B cell (primary cell): ENCODE data around the gene FBLN2. TPM values are rescaled to one million over a fixed set of nuclear protein-coding genes. Genes with fewer than 3 reads are reported as not detected.

Experiments used
- ATAC-seq: fragments of 200-7000 bp; cut with Tn5 transposase; one replicate; pipeline ENCODE4 v1.10.0; 2021; ENCODE audit warnings: low read depth, mild to moderate bottlenecking, moderate number of reproducible peaks, moderate library complexity
- CTCF ChIA-PET: fragments of 350-600 bp; sonication (Branson Sonifier 250); formaldehyde crosslinking; loops from one replicate; lab custom pipeline; 2021; ENCODE audit warnings: antibody characterized with exemption, inconsistent platforms; lab: Charles Lee
- POLR2A ChIA-PET: fragments of 350-600 bp; sonication (Branson Sonifier 250); formaldehyde crosslinking; loops from one replicate; lab custom pipeline; 2021; ENCODE audit warnings: antibody characterized with exemption; lab: Charles Lee
- DNase-seq: peaks from one replicate; pipeline ENCODE4 v3.0.0; 2013
- H2AFZ ChIP-seq: 2 replicates; pipeline ENCODE4 v1.6.1; 2012; ENCODE audit warnings: mild to moderate bottlenecking, low read depth, low read length; ENCODE audit not compliant: insufficient read depth, poor library complexity, severe bottlenecking
- H3K27ac ChIP-seq, 2 donors: 1 replicate in 1 of 2; 2 replicates in 1 of 2; pipeline ENCODE4 v1.5.1; 2012 to 2013; ENCODE audit warnings: low read length in 2 of 2, mild to moderate bottlenecking in 2 of 2, moderate library complexity in 1 of 2
- H3K27me3 ChIP-seq, 4 experiments: fragments of 200-600 bp in 1 of 4; sonication (generic) in 1 of 4; replicated peaks in 1 of 4; 1 replicate in 2 of 4; 2 replicates in 2 of 4; pipeline versions ENCODE4 v1.6.1 to v1.7.0; 2013 to 2016; ENCODE audit warnings: low read length in 3 of 4, mild to moderate bottlenecking in 2 of 4, mixed read lengths in 1 of 4, moderate library complexity in 1 of 4; ENCODE audit not compliant: insufficient read depth in 4 of 4, control insufficient read depth in 3 of 4; ENCODE audit errors: control extremely low read depth in 1 of 4
- H3K36me3 ChIP-seq, 2 experiments: replicated peaks in 1 of 2; 1 replicate in 1 of 2; 2 replicates in 1 of 2; pipeline versions ENCODE4 v1.6.1 to v1.7.1; 2013; ENCODE audit warnings: low read length in 1 of 2; ENCODE audit not compliant: insufficient read depth in 2 of 2, control insufficient read depth in 1 of 2; ENCODE audit errors: control extremely low read depth in 1 of 2, extremely low read depth in 1 of 2
- H3K4me1 ChIP-seq, 2 donors: fragments of 200-600 bp in 1 of 2; sonication (generic) in 1 of 2; 1 replicate in 1 of 2; 2 replicates in 1 of 2; pipeline versions ENCODE4 v1.5.1 to v1.6.1; 2013 to 2017; ENCODE audit warnings: low read length in 2 of 2; ENCODE audit not compliant: control insufficient read depth in 2 of 2, insufficient read depth in 2 of 2
- H3K4me2 ChIP-seq: replicated peaks from 2 replicates; pipeline ENCODE3; 2012; ENCODE audit warnings: mild to moderate bottlenecking, low read depth, low read length; ENCODE audit not compliant: poor library complexity, severe bottlenecking
- H3K4me3 ChIP-seq, 5 experiments: fragments of 200-600 bp in 1 of 5; sonication (generic) in 1 of 5; 1 replicate in 3 of 5; 2 replicates in 2 of 5; pipeline versions ENCODE4 v1.5.1 to v1.7.0; 2011 to 2016; ENCODE audit warnings: low read length in 4 of 5, mild to moderate bottlenecking in 4 of 5, low read depth in 2 of 5, control low read depth in 1 of 5, moderate library complexity in 1 of 5; ENCODE audit not compliant: insufficient read depth in 1 of 5; ENCODE audit errors: control extremely low read depth in 1 of 5, extremely low read depth in 1 of 5
- H3K79me2 ChIP-seq: fragments of 200-600 bp; sonication (generic); one replicate; pipeline ENCODE4 v1.6.0; 2016; ENCODE audit warnings: low read length; ENCODE audit not compliant: control insufficient read depth, insufficient read depth
- H3K9ac ChIP-seq: fragments of 200-600 bp; sonication (generic); 2 replicates; pipeline ENCODE4 v1.6.1; 2017; ENCODE audit warnings: mild to moderate bottlenecking, low read length, moderate library complexity
- H3K9me3 ChIP-seq, 3 donors: one replicate each; pipeline versions ENCODE4 v1.6.1 to v1.7.1; 2013; ENCODE audit warnings: low read length in 2 of 3; ENCODE audit not compliant: control insufficient read depth in 2 of 3, insufficient read depth in 1 of 3; ENCODE audit errors: control extremely low read depth in 1 of 3
- H4K20me1 ChIP-seq: 2 replicates; pipeline ENCODE4 v1.6.0; 2012; ENCODE audit warnings: mild to moderate bottlenecking, low read length; ENCODE audit not compliant: insufficient read depth, control insufficient read depth, poor library complexity, severe bottlenecking
- H3K27ac Mint-ChIP-seq: one replicate; pipeline ENCODE4 v1.8.0; 2021; ENCODE audit warnings: mixed read lengths
- H3K27me3 Mint-ChIP-seq: one replicate; pipeline ENCODE4 v1.8.0; 2021; ENCODE audit warnings: mixed read lengths
- H3K4me1 Mint-ChIP-seq: one replicate; pipeline ENCODE4 v1.8.0; 2021; ENCODE audit warnings: mixed read lengths
- H3K4me3 Mint-ChIP-seq: one replicate; pipeline ENCODE4 v1.8.0; 2021; ENCODE audit warnings: mixed read lengths
- H3K9me3 Mint-ChIP-seq: one replicate; pipeline ENCODE4 v1.8.0; 2022; ENCODE audit warnings: mixed read lengths; ENCODE audit not compliant: insufficient read depth
- EZH2 ChIP-seq: IDR thresholded peaks from 2 replicates; pipeline ENCODE4 v1.6.1; 2012; ENCODE audit warnings: borderline replicate concordance, low read depth, mild to moderate bottlenecking, moderate library complexity, low read length; ENCODE audit not compliant: insufficient read depth, poor library complexity, severe bottlenecking
- WGBS: methylation state at CpG from one replicate; pipeline ENCODE4 v1.1.5; 2013; ENCODE audit warnings: missing lambda C conversion rate; ENCODE audit not compliant: insufficient coverage; 5-methylcytosine and 5-hydroxymethylcytosine counted together
- intact Hi-C: fragments of 100-400 bp; cut with micrococcal nuclease; formaldehyde crosslinking; loops from one replicate; pipeline ENCODE4 v1.10.0; 2022
- polyA plus RNA-seq: library from polyadenylated mRNA; depleted of rRNA; stranded (reverse); fragments of >200 nt; gene quantifications from 2 replicates; pipeline ENCODE4 v1.2.3, GENCODE V29; 2012
- total RNA-seq, 2 donors: library from RNA; stranded (reverse); fragments of 120-200 nt in 1 of 2; gene quantifications; 1 replicate in 1 of 2; 2 replicates in 1 of 2; pipeline versions ENCODE4 v1.2.3 to v1.2.4, GENCODE V29; 2013 to 2022
- TF ChIP-seq, protein P1 (sequence below): fragments of 200-600 bp; IDR thresholded peaks from one replicate; pipeline ENCODE4 v1.8.0; 2022; ENCODE audit warnings: antibody characterized with exemption, mild to moderate bottlenecking

FBLN2 gene
- total and polyA plus RNA-seq, 2 donors (not counting 1 experiment from before 2014, with no cell fraction given), result 3.6 to 8.2 TPM

DNA sequence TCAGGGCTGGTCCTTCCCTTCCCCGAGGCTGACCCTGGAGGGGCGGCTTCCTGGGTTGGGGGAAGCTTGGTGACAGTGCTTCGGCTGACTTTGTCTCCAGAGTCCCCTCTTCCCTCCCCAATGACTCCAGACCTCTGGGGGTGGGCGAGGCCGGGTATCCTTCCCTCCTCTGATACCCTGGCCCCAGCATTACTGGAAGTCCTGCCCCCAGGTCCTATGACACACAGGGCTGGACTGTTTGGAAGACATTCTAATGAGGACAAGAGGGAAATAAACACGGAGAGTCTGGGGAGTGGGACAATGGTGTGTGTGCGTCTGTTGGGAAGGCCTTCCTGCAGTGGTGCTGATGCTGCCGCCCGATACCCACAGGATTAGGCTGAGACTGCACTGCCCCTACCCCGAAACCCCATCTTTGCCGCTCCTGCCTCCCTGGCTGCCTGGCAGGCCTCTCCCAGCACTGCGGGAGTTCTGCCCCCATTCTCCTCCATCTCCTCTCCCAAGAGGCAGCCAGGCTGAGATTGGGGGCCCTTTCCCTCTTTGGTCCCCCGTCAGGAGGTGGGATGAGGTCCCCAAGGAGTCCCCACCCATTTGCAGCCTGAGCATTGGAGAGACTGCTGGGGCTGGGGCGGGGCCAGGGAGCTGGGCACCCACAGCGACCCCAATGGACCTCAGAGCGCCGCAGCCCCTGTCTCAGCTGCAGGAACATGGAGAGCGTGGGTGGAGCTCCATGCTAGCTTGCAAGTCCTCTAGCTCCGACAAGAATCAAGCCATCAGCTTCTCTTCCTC is 29.7 kb upstream of the FBLN2 start:
- ChIA-PET POLR2A (no interaction called here), CTCF (interaction anchor here (0.7 to 0.9 kb wide), 2 partner anchors 23 to 130 kb away, joined by 3 read pairs; no protein-coding TSS in a partner anchor)
- no peak overlapping the region for H3K4me2 ChIP-seq
- H3K9ac ChIP-seq, result no peak overlapping the region
- TF ChIP-seq, protein P1, sequence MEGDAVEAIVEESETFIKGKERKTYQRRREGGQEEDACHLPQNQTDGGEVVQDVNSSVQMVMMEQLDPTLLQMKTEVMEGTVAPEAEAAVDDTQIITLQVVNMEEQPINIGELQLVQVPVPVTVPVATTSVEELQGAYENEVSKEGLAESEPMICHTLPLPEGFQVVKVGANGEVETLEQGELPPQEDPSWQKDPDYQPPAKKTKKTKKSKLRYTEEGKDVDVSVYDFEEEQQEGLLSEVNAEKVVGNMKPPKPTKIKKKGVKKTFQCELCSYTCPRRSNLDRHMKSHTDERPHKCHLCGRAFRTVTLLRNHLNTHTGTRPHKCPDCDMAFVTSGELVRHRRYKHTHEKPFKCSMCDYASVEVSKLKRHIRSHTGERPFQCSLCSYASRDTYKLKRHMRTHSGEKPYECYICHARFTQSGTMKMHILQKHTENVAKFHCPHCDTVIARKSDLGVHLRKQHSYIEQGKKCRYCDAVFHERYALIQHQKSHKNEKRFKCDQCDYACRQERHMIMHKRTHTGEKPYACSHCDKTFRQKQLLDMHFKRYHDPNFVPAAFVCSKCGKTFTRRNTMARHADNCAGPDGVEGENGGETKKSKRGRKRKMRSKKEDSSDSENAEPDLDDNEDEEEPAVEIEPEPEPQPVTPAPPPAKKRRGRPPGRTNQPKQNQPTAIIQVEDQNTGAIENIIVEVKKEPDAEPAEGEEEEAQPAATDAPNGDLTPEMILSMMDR, result no peak
- TF ChIP-seq EZH2, result no peak
- Mint-ChIP-seq H3K4me3 (no peak overlapping the region), H3K4me1 (no peaks in the 10 kb centered on the region), H3K9me3 (peaks cover 2% of the 10 kb centered on the region), H3K27ac (no peak overlapping the region), H3K27me3 (peaks cover 8% of the 10 kb centered on the region)
- H2AFZ ChIP-seq, result no peak overlapping the region
- no peak overlapping the region for H3K27ac ChIP-seq
- H3K4me1 ChIP-seq, result no peaks in the 10 kb centered on the region
- H4K20me1 ChIP-seq, result no peaks in the 10 kb centered on the region
- no peaks in the 10 kb centered on the region for H3K36me3 ChIP-seq
- H3K27me3 ChIP-seq, result no peaks in the 10 kb centered on the region
- no peak overlapping the region for H3K4me3 ChIP-seq
- intact Hi-C loops, result no loop called here
- WGBS, result 86% methylated on average over 15 of the region's 19 CpGs
- no peak for ATAC-seq
- no peaks in the 10 kb centered on the region for H3K79me2 ChIP-seq
- no peak for DNase-seq
- H3K9me3 ChIP-seq, result peaks cover 0 to 16% (median 0%) of the 10 kb centered on the region in 3 donors

DNA sequence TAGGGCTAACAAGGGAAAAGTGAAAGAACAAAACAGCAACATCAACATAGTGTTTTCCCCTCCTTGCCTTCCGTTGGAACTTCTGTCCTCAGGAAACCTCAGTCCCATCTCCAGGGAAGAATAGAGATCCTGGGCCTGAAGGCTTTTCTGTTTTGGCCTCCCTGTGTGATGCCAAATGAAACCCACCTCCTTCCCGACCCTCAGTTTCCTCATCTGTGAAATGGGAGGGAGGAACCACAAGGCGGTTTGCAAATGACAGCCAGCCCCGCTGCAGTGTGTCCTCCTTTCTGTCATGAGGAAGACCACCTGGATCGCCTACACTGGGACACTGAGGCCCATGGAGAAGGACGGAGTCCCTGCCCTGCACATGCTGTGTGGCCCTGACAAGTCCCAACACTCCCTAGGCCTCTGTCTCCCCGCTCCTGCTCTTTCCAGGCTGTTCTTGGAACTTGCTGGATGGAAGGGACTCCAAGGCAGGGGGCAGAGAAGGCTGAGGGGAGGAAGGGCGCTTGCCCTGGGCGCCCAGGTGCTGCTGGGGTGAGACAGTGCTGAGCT is 28.5 kb upstream of the FBLN2 start:
- Mint-ChIP-seq H3K27me3 (peaks cover 4% of the 10 kb centered on the region), H3K4me1 (no peaks in the 10 kb centered on the region), H3K9me3 (peaks cover 2% of the 10 kb centered on the region), H3K27ac (no peak overlapping the region), H3K4me3 (no peak overlapping the region)
- Histone ChIP-seq H4K20me1 (no peaks in the 10 kb centered on the region), H3K27ac (no peak overlapping the region), H3K4me2 (no peak overlapping the region), H3K9ac (no peak overlapping the region), H2AFZ (no peak overlapping the region), H3K4me1 (no peaks in the 10 kb centered on the region), H3K4me3 (no peak overlapping the region), H3K27me3 (no peaks in the 10 kb centered on the region), H3K9me3 (peaks cover 0 to 16% (median 0%) of the 10 kb centered on the region in 3 donors), H3K36me3 (no peaks in the 10 kb centered on the region), H3K79me2 (no peaks in the 10 kb centered on the region)
- DNase-seq (no peak), ATAC-seq (no peak)
- POLR2A ChIA-PET, result no interaction called here
- TF ChIP-seq, protein P1, result no peak
- TF ChIP-seq EZH2, result no peak
- WGBS, result 98% methylated on average over 7 of the region's 9 CpGs
- CTCF ChIA-PET, result interaction anchor here (0.9 kb wide), 1 partner anchor 129 kb away, joined by 3 read pairs; no protein-coding TSS in a partner anchor
- intact Hi-C loops, result no loop called here
